ENCODE measurements around the gene KLK11. TPM values are rescaled to one million over a fixed set of nuclear protein-coding genes. Genes with fewer than 3 reads are reported as not detected.
A peak's percentile ranks its signal among the peaks of the same experiment; 100 is the strongest.
"Not testable (repeated sequence)": the region's sequence is repeated elsewhere in the genome, so short reads cannot be mapped to it uniquely, and the experiment has no call there.

KLK11 gene
- total RNA-seq, 1 donor from 2014 or later: not detected

DNA sequence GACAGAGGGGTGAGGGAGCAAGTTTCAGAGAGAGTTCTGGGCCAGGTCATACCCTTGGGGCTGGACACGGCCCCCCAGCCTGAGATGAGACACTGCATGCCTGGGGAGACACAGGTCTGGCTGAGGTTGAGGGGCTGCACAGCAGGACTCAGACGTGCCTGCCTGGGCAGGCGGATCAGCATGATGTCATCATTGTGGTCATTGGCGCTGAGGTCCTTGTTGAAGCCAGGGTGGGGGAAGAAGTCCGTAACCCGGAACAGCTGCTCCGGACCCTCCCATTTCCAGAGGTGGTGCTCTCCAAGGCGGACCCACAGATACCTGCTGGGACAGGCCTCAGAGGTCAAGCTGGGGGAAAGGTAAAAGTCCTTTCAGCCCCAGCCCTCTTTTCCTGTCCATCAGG is 20.0 kb downstream of the KLK11 start:
- no peak for DNase-seq (ENCODE audit: low read depth in 2 of 2)

DNA sequence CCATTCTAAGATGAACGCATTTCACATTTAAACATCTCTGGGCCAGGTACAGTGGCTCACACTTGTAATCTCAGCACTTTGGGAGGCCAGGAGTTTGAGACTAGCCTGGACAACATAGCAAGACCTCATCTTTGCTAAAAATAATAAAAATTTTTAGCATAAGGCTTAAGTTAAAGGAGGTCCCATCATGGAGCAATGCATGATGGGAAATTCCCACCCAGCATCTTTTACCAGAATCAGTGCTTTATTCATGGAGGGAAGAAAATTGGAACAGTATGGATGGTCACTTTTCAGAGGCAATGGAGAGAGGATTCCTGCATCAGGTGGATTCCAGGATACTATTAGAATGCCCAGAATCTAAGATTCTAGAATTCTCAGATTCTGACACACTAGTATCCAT is 21.2 kb downstream of the KLK11 start:
- DNase-seq (ENCODE audit: low read depth in 2 of 2): no peak

DNA sequence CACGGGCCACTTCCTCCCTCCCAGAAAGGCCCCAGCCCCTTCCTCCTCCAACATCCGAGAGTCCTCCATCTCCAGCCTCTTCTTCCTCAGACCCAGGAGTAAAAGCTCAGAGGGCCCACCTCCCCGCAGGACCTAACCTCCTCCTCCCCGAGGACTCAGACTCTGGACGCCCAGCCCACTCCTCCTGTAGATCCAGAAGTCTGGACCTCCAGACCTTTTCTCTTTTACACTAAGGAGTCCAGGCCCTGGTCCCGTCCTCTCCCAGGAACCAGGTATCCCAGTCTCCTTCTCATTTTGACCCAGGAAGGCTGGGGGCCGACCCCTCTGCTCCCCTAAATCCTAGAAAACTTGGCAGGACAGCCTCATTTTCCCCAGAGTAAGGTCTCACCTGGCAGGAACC is 23.1 kb downstream of the KLK11 start:
- DNase-seq (ENCODE audit: low read depth in 2 of 2): no peak

DNA sequence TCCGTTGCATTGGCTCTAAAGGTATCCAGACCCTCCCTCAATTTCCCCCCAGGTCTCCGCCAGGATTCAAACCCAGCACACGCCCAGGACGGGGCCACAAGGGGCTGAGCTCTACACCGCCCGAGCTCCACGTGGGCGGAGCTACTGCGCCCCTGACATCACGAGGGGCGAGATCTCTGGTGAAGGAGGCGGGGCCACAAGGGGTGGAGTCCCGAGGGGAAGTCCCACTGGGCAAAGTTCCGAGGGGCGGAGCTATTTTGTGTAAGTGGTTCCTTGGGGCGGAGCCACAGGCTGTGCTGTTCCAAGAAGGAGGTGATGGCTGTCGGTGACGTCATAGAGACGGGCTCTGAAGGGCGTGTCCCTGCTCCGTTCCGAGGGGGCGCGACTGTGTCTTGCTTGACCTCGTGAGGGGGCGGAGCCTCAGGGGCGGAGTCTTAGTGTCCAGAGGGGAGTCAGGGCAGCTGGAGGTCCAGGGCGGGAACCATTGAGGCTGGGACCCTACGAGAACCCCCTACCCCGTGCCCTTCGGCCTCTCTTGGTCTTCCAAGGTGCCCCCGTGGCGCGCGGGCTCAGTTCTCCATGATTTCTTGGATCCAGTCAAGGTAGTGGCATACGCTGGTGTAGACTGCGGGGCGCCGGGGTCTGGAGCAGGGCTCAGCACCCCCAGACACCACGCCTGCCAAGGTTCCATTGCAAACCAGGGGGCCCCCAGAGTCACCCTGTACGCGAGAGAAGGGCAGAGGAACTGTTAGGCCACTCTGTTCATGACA is 23.7 kb downstream of the KLK11 start:
- peak in 1 of 2 donors; percentile 26 for DNase-seq (ENCODE audit: low read depth in 2 of 2)

DNA sequence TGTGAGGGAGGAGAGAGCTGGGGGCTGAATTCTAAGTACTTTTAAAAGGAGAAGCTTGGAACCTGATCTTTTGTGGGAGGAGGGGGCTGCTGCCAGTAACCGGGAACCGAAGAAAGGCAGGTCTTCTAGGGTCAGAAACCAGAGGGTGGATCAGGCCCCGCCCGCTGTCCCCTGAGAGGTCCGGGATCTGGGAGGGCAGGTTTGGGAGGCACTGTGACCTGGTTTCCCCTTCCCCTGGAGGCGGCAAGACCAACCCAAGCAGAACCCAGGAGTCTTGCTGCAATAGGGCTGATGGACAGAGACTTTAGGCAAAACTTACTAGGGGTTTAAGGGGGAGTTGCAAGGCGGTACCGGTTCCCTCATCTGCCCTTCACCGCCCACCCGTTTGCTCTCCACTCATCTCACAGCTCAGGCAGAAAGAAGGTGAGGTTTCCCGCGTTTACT is 24.3 kb downstream of the KLK11 start:
- no peak for DNase-seq (ENCODE audit: low read depth in 2 of 2)

DNA sequence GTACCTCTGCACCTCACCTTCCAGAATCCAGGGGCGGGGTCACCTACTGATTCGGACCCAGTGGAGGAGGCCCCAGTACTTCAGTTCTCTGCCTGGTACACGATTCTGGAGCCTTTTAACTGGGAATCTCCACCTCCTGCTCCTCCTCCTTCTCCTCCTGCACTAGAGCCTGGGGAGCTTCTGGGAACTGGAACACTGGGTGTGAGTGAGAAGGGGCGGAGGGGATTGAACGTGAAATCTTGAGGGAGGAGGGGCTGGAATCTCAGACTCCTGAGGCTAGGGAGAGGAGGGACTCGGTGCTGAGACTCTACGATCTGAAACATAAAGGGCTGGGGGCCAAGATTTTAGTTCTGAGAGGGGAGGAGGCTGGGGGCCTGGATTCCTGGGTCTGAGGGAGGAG is 24.9 kb downstream of the KLK11 start, which contains the start of gene KLK8:
Gene KLK8 (minus strand): TSS at position 90 of the 400 bp plus-strand sequence. CDS start 437 bp downstream, outside the sequence.
- no peak for DNase-seq (ENCODE audit: low read depth in 2 of 2)

DNA sequence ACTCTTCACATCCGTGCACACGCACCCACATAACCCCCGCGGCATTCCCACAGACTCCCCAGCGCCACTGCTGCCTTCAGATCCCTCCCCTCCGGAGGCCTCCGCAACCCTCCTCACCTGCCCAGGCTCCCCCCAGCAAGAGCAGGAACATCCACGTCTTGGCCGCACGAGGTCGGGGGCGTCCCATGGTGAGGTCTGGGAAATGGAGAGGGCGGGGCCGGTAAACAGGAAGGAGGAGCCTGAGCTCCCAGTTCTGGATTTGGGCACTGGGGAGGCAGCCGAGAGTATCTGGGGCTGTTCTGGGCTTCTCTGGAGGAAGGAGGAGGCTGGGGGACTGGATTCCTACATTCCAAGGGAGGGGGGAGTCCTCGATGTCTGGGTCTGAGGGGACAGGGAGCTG is 25.4 kb downstream of the KLK11 start:
- no peak for DNase-seq (ENCODE audit: low read depth in 2 of 2)

DNA sequence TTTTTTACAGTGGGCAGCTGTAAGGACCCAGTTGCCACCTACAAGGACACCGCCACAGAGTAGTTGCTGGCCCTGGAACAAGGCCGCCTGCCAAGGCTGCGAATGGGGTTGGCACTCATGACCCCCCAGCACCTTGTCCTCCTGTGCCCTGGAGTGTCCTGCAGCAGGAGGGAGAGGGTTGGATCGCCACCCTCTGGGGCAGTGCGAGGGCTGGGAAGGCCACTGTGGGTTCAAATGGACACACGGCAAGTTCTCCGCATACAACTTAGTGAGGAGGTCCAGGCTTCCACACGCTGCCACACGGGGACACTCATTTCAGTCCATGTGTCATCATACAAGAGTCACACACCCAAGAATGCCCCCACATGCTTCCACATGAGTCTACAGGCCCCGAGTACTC is 26.0 kb downstream of the KLK11 start:
- no peak for DNase-seq (ENCODE audit: low read depth in 2 of 2)

DNA sequence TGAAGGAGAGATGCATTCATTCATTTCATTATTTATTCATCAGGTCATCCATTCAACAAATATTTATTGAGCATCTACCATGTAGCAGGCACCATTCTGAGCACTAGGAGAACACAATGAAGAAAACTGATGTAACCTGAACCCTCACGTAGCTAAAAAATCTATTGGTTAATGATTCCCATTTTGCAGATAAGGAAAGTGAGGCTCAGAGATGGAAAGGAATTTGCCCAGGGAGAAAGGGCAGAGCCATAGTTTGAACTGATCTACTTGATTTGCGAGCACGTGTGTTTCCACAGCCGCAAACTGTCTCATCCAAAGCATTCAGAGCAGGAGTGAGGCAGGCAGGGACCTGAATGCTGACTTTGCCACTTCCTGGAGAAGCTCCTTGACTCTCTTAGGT is 27.7 kb downstream of the KLK11 start:
- no peak for DNase-seq (ENCODE audit: low read depth in 2 of 2)

DNA sequence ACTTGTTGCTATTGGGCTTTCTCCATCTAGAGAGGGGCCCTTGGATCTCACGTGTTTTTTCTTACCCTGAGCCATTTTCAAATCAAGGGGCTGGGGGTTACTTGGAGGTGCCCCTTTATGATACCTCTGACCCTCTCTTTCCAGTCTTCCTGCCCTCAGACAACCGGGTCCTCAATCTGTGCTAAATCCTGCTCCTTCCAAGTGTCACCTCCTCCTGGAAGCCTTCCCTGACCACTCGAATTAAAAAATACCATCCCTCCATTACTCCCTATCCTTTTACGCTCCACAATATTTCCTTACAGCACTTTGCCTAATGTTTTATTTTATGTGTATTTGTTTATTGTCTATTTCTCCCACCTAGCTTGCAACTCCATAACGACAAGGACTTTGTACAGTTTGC is 28.4 kb downstream of the KLK11 start:
- DNase-seq (ENCODE audit: low read depth in 2 of 2): no peak

DNA sequence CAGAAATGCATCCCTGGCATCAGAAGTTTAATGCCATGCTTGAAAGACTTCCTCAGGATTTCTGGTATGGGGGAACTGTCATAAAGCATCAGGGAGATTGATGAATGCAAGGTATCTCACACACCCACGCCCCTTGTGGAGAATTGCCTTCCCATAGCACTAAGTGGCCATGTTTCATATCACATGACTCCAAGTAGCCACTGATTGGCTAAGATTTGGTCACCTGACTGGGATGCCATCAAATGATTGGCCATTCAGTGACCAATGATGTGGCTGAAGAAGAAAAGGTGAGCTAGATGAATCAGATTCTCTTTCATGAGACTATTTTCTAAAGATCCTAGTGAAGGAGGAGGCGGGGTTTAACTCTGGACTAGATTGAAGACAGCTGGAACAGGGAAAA is 32.3 kb downstream of the KLK11 start:
- no peak for DNase-seq (ENCODE audit: low read depth in 2 of 2)

DNA sequence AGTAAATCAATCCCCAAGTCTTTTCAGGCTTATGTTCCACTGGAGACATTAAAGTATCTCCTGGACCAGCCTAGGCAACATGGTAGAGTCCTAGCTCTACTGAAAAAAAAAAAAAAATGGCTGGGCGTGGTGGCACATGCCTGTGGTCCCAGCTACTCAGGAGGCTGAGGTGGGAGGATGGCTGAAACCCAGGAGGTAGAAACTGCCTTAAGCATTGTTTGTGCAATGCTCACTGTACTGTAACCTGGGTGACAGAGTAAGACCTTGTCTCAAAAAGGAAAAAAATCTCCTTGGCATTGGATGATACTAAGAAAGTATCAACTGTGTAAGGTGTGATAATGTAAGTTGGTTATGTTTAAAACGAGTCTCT is 33.8 kb downstream of the KLK11 start:
- DNase-seq (ENCODE audit: low read depth in 2 of 2): no peak

DNA sequence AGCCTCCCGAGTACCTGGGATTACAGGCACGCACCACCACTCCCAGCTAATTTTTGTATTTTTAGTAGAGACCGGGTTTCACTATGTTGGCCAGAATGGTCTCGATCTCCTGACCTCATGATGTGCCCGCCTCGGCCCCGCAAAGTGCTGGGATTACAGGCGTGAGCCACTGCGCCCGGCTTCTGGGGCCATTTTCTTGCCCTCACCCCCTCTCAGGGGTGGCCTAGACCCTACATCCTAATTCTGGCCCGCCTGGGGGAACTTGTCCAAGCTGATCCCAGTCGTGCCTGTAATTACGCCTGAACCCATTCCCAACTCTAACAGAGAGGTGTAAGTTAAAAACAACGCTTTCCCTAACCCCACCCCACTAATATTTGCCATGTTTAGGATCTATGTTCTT is 42.0 kb downstream of the KLK11 start:
- not testable (repeated sequence) for DNase-seq (ENCODE audit: low read depth in 2 of 2)

DNA sequence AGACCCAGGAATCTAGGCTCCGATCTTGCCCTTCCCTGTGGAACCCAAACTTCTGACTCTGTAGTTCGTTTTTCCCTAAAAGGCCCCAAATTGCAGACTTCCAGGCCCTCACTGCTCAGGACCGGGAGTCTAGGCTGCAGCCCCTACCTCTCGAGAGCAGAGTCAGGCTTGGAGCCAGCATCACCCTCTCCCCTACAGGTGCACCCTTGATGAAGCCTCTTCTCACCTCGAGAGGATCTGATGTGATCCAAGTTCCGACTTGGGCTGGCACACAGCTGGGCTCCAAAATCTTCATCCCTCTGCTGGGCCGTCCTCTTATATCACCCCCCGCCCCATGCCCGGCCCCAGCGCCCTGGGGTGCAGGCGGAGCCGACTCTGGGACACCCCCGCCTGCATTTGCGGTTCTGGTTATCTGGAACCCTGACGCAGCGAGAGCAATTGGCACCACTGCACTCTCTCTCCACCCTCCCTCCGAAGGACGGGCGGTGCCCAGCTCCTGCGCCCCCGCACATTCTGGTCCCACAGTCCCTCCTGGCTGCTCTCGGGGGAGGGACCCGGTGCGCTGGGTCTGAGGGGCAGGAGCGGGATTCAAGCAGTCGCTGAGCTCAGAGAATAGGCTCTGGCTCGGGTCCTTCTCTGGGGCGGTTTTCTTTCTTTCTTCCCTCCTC is 42.7 kb downstream of the KLK11 start, which contains the start of gene KLK7:
Gene KLK7 (minus strand): TSS at position 293 of the 668 bp plus-strand sequence. CDS start 1,518 bp downstream, outside the sequence.
- DNase-seq (ENCODE audit: low read depth in 2 of 2): no peak

DNA sequence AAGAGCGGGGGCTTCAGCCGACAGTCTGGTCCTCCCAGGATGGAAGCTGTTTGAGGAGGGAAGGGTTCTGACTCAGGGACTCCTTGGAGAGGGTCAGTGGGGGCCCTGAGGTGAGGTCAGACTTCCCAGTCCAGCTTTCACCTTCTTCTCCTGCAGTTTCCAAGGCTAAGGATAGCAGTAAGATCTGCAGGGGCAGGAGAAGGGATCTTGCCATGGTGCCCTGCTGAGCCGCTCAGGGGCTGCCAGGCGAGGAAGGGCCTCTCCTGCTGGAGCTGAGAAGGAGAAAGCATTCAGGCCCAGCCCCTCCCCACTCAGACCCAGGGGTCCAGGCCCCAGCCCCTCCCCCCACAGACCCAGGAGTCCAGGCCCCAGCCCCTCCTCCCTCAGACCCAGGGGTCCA is 44.2 kb downstream of the KLK11 start:
- no peak for DNase-seq (ENCODE audit: low read depth in 2 of 2)

DNA sequence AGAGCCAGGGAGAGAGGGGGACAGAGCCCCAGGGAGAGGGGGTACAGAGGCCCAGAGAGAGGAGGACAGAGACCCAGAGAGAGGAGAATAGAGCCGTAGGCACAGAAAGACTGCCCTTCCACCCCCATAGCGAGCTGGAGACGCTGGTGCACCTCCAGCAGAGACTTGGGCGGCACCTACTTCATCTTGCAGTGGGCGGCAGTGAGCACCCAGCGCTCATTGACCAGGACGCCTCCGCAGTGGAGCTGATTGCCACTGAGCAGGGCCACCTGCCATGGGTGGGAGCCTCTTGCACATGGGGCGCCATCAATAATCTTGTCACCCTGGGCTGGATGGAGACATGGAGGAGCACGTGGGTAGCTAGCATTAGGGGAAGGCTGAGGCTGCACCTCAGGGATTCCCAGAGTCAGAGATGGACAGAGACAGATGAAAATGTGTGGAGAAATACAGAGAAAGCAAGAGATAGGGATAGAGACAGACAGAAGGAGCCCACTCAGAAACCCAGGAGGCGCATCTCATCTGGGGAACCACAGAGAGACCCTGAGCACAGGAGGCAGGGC is 44.7 kb downstream of the KLK11 start:
- DNase-seq (ENCODE audit: low read depth in 2 of 2): no peak

DNA sequence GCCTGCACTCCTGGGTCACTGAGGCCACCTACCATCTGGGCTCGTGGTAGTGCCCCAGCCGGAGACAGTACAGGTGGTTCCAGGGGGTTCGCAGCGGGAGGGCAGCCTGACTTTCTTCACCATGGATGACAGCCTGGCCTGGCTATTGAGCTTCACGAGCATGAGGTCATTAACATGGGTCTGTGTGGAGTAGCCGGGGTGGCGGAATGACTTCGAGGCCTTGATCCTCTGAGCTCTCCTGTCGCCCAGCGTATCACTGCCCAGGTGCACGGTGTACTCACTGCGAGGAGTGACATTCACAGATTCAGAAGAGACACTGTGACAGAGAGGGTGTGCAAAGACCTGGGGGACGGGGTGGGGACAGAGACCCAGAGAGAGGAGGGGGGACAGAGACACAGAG is 46.2 kb downstream of the KLK11 start:
- no peak for DNase-seq (ENCODE audit: low read depth in 2 of 2)

DNA sequence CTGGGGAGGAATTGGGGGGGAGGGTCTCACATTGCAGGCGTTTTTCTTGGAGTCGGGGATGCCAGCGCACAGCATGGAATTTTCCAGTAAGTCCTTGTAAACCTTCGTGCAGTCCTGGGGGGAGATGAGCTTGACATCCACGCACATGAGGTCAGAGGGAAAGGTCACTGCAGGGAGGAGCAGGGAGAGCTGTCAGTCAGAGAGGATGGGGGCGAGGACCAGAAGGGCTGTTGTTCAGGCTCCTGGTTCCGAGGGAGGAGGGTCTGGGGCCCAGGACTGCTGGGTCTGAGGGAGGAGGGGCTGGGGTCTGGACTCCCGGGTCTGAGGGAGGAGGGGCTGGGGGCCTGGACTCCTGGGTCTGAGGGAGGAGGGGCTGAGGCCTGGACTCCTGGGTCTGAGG is 46.7 kb downstream of the KLK11 start:
- no peak for DNase-seq (ENCODE audit: low read depth in 2 of 2)

DNA sequence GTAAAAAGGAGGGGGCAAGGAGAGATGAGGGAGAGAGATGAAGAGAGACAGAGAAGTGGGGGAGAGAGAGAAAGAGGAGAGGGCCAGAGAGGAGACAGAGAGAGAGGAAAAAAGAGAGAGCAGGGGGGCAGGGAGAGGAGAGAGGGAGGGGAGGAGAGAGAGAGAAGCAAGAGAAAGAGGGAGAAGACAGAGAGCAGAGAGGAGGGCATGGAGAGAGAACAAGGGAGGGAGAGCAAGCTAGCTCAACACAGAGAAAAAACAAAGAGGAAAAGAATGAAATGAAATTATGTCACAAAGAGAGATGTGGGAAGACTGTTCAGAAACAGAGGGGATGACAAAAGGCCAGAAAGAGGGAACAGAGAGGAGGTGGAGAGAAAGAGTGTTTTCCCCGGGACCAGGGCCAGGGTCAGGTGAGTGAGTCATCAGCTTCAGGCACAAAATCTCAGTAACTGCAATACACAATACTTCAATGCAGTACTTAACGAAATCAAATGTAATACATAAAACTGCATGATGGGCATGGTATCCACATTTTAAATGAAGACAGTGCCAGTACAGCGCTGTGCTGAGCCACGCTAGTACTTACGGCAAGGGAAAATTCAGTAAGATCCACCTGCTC is 47.5 kb downstream of the KLK11 start:
- DNase-seq (ENCODE audit: low read depth in 2 of 2): no peak

DNA sequence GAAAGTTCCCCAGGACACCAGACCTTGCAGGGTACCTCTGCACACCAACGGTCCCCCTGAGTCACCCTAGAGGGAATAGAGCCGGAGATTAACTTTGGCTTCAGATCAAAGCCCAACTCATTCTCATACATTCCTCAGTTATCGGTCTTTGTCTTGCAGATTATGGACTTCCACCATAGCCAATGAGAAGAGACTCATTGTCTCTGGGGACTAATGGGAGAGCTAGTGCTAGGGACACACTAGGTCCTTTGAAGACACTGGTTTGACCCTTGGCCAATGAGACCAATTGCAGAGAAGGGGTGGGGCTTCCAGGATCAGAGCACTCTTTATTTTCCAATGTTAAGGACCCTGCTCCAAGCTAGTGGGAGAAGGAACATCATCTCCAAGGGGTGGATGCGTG is 48.8 kb downstream of the KLK11 start:
- no peak for DNase-seq (ENCODE audit: low read depth in 2 of 2)

DNA sequence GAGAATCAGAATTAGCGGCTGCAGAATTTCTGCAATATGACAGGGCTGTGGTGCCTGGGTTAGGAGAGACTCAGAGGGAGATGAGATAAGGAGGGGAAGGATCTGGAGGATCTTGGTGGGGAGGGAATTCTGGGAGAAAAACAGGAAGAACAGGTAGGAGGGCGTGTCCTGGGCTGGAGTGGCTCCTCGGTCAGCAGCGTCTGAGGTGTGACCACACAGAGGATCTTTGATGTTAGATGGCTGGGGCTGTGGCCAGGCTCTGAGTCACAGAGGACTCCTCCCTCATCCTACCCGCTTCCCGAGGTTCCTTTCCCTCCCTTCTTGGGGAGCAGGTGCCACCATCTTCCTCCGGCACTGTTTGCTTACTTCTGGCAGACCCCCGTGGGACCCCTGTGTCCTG is 50.6 kb downstream of the KLK11 start:
- DNase-seq (ENCODE audit: low read depth in 2 of 2): no peak

Measured in lung microvascular endothelial cell (primary cell).